Measurements from ENCODE around the gene SH3BGRL2.

DNA sequence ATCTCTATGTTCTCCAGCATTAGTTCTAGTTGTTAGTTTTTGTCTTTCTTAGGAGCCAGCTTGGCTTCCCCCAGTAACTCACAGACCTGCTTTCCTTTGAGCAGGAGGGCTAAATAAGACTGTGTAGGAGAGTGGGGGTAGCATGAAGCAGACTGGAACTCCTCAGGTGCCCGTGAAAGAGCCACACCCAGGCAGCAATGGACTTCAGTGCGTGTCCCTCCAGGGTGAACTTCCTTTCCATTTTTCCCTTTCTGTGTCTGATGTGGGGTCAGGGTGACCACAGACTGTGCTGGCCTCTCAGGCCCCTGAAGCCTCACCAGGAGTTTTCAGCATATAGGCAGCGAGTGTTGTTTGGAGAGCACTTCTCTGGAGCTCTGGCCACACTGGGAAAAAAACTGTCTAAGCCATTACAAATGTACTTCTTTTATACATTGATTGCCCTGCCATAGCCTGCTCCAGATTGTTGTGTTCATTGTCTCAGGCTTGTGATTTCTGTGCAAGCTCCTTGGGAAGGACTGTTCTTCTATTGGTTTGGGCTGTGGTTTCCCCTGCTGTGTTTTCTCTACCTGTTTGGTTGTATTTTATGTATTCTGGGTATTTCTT, 55.7 kb downstream of the SH3BGRL2 start:
- TF ChIP-seq, protein P1, sequence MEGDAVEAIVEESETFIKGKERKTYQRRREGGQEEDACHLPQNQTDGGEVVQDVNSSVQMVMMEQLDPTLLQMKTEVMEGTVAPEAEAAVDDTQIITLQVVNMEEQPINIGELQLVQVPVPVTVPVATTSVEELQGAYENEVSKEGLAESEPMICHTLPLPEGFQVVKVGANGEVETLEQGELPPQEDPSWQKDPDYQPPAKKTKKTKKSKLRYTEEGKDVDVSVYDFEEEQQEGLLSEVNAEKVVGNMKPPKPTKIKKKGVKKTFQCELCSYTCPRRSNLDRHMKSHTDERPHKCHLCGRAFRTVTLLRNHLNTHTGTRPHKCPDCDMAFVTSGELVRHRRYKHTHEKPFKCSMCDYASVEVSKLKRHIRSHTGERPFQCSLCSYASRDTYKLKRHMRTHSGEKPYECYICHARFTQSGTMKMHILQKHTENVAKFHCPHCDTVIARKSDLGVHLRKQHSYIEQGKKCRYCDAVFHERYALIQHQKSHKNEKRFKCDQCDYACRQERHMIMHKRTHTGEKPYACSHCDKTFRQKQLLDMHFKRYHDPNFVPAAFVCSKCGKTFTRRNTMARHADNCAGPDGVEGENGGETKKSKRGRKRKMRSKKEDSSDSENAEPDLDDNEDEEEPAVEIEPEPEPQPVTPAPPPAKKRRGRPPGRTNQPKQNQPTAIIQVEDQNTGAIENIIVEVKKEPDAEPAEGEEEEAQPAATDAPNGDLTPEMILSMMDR (IDR thresholded peaks at IDR 0.05), result no peak
- no peak for TF ChIP-seq POLR2A (IDR thresholded peaks at IDR 0.05)
